K562 (cell line): ENCODE data around the gene GALE. TPM values are rescaled to one million over a fixed set of nuclear protein-coding genes. Genes with fewer than 3 reads are reported as not detected.

ENCODE experiments used
- BMI1 ChIP-seq: fragments of 150-350 bp; IDR thresholded peaks from 2 replicates; pipeline ENCODE4 v1.6.1; 2014; ENCODE audit warnings: low read length
- CBX5 ChIP-seq: IDR thresholded peaks from 2 replicates; pipeline ENCODE4 v1.6.1; 2014; ENCODE audit warnings: low read depth, borderline replicate concordance
- CXXC5 ChIP-seq: fragments of 250-450 bp; sonication (Bioruptor Pico); IDR thresholded peaks from 2 replicates; pipeline ENCODE4 v1.8.0; 2022; ENCODE audit warnings: inconsistent platforms, mild to moderate bottlenecking, moderate library complexity
- HMG20A ChIP-seq: fragments of 450-650 bp; formaldehyde crosslinking; conservative IDR thresholded peaks from 2 replicates; pipeline ENCODE4 v1.4.0; 2020; ENCODE audit warnings: mild to moderate bottlenecking, mixed read lengths
- HNRNPK ChIP-seq: fragments of 200-400 bp; formaldehyde crosslinking; IDR thresholded peaks from one replicate; pipeline ENCODE4 v1.6.1; 2018; ENCODE audit warnings: mild to moderate bottlenecking, low read depth, low read length; ENCODE audit not compliant: poor library complexity, severe bottlenecking
- HNRNPUL1 ChIP-seq: fragments of 200-400 bp; formaldehyde crosslinking; IDR thresholded peaks from 2 replicates; pipeline ENCODE4 v1.6.1; 2017; ENCODE audit warnings: low read length
- JUN ChIP-seq, 2 experiments: sonication (generic) in 1 of 2; formaldehyde crosslinking in 1 of 2; IDR thresholded peaks; 2 replicates each; pipeline versions ENCODE4 v1.6.1 to v1.8.0; 2012 to 2022; ENCODE audit warnings: borderline replicate concordance in 2 of 2, mild to moderate bottlenecking in 2 of 2, improper control_type of control experiment in 1 of 2, low read depth in 1 of 2, low read length in 1 of 2, missing genetic modification reagents in 1 of 2
- MAFG ChIP-seq: fragments of 450-650 bp; conservative IDR thresholded peaks from 2 replicates; pipeline ENCODE4 v1.6.1; 2016; ENCODE audit warnings: missing genetic modification characterization, missing compliant biosample characterization
- MECOM ChIP-seq: fragments of 250-450 bp; sonication (Bioruptor Pico); IDR thresholded peaks from 2 replicates; pipeline ENCODE4 v1.8.0; 2022; ENCODE audit warnings: inconsistent platforms
- RBM22 ChIP-seq: fragments of 200-400 bp; formaldehyde crosslinking; IDR thresholded peaks from 2 replicates; pipeline ENCODE4 v1.6.1; 2018; ENCODE audit warnings: low read length, low read depth; ENCODE audit not compliant: poor library complexity, severe bottlenecking
- SRSF7 ChIP-seq: fragments of 200-400 bp; formaldehyde crosslinking; optimal IDR thresholded peaks from 2 replicates; pipeline ENCODE3; 2017; ENCODE audit warnings: mild to moderate bottlenecking, low read depth, low read length
- ZNF165 ChIP-seq: fragments of 250-450 bp; sonication (Bioruptor Pico); IDR thresholded peaks from 2 replicates; pipeline ENCODE4 v1.4.0; 2020; ENCODE audit warnings: borderline replicate concordance
- ZNF263 ChIP-seq: sonication (generic); formaldehyde crosslinking; IDR thresholded peaks from 2 replicates; pipeline ENCODE4 v1.8.0; 2022; ENCODE audit warnings: mild to moderate bottlenecking, missing genetic modification reagents, borderline replicate concordance
- polyA plus RNA-seq, 8 experiments: library from polyadenylated mRNA; depleted of rRNA in 4 of 8; stranded (reverse) in 5 of 8; unstranded in 3 of 8; fragments of >200 nt; fragmentation: Nextera tagmentation in 2 of 8; fragmentation: Illumina TruSeq in 1 of 8; extraction: Ambion mirVana in 2 of 8; extraction: Trizol in 1 of 8; gene quantifications; 2 replicates each; pipeline versions ENCODE4 v1.2.1 to v1.2.3, GENCODE V29; 2011 to 2014; ENCODE audit warnings: inconsistent platforms in 1 of 8, missing spikeins in 1 of 8
- total RNA-seq, 7 experiments: library from RNA; depleted of rRNA in 6 of 7; stranded (reverse); fragments of >200 nt in 6 of 7; fragmentation: Illumina TruSeq in 2 of 7; extraction: Trizol in 2 of 7; gene quantifications; 2 replicates each; pipeline versions ENCODE4 v1.2.1 to v1.2.3, GENCODE V29; 2011 to 2021; ENCODE audit warnings: low replicate concordance in 1 of 7
- TF ChIP-seq, protein P1 (sequence below): IDR thresholded peaks from 2 replicates; pipeline ENCODE4 v1.6.1; 2011; ENCODE audit not compliant: insufficient read length; ENCODE audit errors: extremely low read depth
- TF ChIP-seq, protein P2 (sequence below): sonication (generic); formaldehyde crosslinking; IDR thresholded peaks from 2 replicates; pipeline ENCODE4 v1.8.0; 2022; ENCODE audit warnings: mild to moderate bottlenecking, missing genetic modification reagents, borderline replicate concordance
- TF ChIP-seq, protein P3 (sequence below): fragments of 450-650 bp; IDR thresholded peaks from 2 replicates; pipeline ENCODE4 v1.6.1; 2016
- TF ChIP-seq, protein P4 (sequence below): IDR thresholded peaks from 2 replicates; pipeline ENCODE4 v1.6.1; 2016; ENCODE audit warnings: missing genetic modification characterization, missing compliant biosample characterization
- TF ChIP-seq, protein P5 (sequence below): fragments of 450-650 bp; IDR thresholded peaks from 2 replicates; pipeline ENCODE4 v1.6.1; 2014; ENCODE audit warnings: low read depth, mild to moderate bottlenecking, moderate library complexity, borderline replicate concordance
- TF ChIP-seq, protein P6 (sequence below): fragments of 250-450 bp; sonication (Bioruptor Pico); IDR thresholded peaks from 2 replicates; pipeline ENCODE4 v1.8.0; 2022; ENCODE audit warnings: moderate library complexity, mild to moderate bottlenecking, inconsistent platforms

GALE gene
- total and polyA plus RNA-seq, 9 of the 15 experiments (the other 6 are each of a cell fraction or from before 2014, with no cell fraction given) = 8.4 to 139 (median 88.3) TPM

DNA sequence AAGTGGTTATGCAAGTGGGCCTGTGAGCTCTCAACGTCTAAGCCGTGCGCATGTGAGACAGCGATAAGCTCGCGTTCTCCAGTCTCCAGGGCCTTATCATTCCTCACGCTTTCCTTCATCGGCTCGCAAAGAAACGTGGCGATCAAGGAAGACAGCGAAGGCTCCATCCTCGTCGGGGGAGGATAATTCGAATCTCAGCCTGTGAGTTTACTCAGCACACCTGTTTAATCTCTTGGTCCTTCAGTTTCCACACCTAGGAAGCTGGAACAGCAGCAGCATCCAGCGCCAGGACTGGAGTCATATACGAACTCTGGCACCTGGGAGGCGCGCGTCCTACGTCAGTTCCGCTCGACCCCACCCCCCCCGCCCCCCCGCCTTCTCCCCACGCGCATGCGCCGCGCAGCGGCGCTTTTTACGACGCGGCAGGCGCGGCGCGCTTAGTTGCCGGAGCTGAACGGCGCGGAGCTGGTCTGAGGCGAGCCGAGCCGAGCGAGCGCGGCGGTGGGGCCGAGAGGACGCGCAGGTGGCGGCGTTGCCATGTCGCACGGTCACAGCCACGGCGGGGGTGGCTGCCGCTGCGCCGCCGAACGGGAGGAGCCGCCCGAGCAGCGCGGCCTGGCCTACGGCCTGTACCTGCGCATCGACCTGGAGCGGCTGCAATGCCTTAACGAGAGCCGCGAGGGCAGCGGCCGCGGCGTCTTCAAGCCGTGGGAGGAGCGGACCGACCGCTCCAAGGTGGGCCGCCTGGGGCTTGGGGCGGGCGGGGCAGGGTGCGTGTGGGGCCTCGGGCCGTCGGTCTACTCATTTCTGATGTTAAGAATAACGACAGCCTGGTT is 22.4 kb downstream of the GALE start, which contains the start of gene PITHD1 (continued):
- TF ChIP-seq, protein P1, sequence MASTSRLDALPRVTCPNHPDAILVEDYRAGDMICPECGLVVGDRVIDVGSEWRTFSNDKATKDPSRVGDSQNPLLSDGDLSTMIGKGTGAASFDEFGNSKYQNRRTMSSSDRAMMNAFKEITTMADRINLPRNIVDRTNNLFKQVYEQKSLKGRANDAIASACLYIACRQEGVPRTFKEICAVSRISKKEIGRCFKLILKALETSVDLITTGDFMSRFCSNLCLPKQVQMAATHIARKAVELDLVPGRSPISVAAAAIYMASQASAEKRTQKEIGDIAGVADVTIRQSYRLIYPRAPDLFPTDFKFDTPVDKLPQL = peak; percentile 19
- TF ChIP-seq, protein P2, sequence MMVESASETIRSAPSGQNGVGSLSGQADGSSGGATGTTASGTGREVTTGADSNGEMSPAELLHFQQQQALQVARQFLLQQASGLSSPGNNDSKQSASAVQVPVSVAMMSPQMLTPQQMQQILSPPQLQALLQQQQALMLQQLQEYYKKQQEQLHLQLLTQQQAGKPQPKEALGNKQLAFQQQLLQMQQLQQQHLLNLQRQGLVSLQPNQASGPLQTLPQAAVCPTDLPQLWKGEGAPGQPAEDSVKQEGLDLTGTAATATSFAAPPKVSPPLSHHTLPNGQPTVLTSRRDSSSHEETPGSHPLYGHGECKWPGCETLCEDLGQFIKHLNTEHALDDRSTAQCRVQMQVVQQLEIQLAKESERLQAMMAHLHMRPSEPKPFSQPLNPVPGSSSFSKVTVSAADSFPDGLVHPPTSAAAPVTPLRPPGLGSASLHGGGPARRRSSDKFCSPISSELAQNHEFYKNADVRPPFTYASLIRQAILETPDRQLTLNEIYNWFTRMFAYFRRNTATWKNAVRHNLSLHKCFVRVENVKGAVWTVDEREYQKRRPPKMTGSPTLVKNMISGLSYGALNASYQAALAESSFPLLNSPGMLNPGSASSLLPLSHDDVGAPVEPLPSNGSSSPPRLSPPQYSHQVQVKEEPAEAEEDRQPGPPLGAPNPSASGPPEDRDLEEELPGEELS (CRISPR knock-in tag) = peak; percentile 40; the same call in 1 of the 2 replicates
- no peak for TF ChIP-seq MAFG (tag)
- TF ChIP-seq, protein P3, sequence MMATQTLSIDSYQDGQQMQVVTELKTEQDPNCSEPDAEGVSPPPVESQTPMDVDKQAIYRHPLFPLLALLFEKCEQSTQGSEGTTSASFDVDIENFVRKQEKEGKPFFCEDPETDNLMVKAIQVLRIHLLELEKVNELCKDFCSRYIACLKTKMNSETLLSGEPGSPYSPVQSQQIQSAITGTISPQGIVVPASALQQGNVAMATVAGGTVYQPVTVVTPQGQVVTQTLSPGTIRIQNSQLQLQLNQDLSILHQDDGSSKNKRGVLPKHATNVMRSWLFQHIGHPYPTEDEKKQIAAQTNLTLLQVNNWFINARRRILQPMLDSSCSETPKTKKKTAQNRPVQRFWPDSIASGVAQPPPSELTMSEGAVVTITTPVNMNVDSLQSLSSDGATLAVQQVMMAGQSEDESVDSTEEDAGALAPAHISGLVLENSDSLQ = peak; percentile 65; the same call in 1 of the 2 replicates
- TF ChIP-seq CBX5 = no peak
- no peak for TF ChIP-seq HMG20A (CRISPR knock-in tag)
- TF ChIP-seq BMI1 = no peak
- no peak for TF ChIP-seq SRSF7
- TF ChIP-seq JUN (IDR thresholded peaks at IDR 0.05; ENCODE audit: borderline replicate concordance, low read depth, low read length) = peak; percentile 55; the same call in 1 of the 2 replicates
- no peak; the same call in 1 of the 2 replicates for TF ChIP-seq JUN (CRISPR knock-in tag; IDR thresholded peaks at IDR 0.05; ENCODE audit: borderline replicate concordance)
- TF ChIP-seq ZNF263 (CRISPR knock-in tag) = peak; percentile 47; the same call in 1 of the 2 replicates
- TF ChIP-seq, protein P4, sequence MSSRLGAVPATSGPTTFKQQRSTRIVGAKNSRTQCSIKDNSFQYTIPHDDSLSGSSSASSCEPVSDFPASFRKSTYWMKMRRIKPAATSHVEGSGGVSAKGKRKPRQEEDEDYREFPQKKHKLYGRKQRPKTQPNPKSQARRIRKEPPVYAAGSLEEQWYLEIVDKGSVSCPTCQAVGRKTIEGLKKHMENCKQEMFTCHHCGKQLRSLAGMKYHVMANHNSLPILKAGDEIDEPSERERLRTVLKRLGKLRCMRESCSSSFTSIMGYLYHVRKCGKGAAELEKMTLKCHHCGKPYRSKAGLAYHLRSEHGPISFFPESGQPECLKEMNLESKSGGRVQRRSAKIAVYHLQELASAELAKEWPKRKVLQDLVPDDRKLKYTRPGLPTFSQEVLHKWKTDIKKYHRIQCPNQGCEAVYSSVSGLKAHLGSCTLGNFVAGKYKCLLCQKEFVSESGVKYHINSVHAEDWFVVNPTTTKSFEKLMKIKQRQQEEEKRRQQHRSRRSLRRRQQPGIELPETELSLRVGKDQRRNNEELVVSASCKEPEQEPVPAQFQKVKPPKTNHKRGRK (tag) = no peak
- TF ChIP-seq, protein P5, sequence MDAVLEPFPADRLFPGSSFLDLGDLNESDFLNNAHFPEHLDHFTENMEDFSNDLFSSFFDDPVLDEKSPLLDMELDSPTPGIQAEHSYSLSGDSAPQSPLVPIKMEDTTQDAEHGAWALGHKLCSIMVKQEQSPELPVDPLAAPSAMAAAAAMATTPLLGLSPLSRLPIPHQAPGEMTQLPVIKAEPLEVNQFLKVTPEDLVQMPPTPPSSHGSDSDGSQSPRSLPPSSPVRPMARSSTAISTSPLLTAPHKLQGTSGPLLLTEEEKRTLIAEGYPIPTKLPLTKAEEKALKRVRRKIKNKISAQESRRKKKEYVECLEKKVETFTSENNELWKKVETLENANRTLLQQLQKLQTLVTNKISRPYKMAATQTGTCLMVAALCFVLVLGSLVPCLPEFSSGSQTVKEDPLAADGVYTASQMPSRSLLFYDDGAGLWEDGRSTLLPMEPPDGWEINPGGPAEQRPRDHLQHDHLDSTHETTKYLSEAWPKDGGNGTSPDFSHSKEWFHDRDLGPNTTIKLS = peak; percentile 96
- peak; percentile 99 for TF ChIP-seq CXXC5 (CRISPR knock-in tag)
- no peak for TF ChIP-seq HNRNPK
- TF ChIP-seq, protein P6, sequence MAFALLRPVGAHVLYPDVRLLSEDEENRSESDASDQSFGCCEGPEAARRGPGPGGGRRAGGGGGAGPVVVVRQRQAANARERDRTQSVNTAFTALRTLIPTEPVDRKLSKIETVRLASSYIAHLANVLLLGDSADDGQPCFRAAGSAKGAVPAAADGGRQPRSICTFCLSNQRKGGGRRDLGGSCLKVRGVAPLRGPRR (CRISPR knock-in tag) = no peak
- no peak for TF ChIP-seq MECOM
- TF ChIP-seq RBM22 = peak; percentile 27
- no peak for TF ChIP-seq HNRNPUL1
- no peak for TF ChIP-seq ZNF165 (CRISPR knock-in tag)
